GM19240 (cell line): ENCODE data around the gene RAD50.
"Not testable (repeated sequence)": the region's sequence is repeated elsewhere in the genome, so short reads cannot be mapped to it uniquely, and the experiment has no call there.

ENCODE experiments used
- DNase-seq: peaks from one replicate; pipeline ENCODE4 v3.0.0; 2011; ENCODE audit warnings: low spot score; ENCODE audit not compliant: insufficient read length

Gene RAD50

GRCh38 chr5:132557478-132558172 lies 848 bp downstream of the RAD50 start:
- DNase-seq, result no peak

GRCh38 chr5:132559383-132560060 lies 2.7 kb downstream of the RAD50 start:
- no peak for DNase-seq

- DNase-seq, result no peak
These were observed 4.8 kb downstream of the RAD50 start for GRCh38 chr5:132561601-132562000.

- not testable (repeated sequence) for DNase-seq
These were observed 7.8 kb downstream of the RAD50 start for GRCh38 chr5:132564555-132564954.

GRCh38 chr5:132566657-132567056 lies 9.9 kb downstream of the RAD50 start:
- no peak for DNase-seq

- DNase-seq, result no peak
These were observed 19.3 kb downstream of the RAD50 start for GRCh38 chr5:132576123-132576522.

GRCh38 chr5:132584560-132584959 lies 27.8 kb downstream of the RAD50 start:
- DNase-seq, result not testable (repeated sequence)

GRCh38 chr5:132586063-132586462 lies 29.3 kb downstream of the RAD50 start:
- DNase-seq, result no peak

- DNase-seq, result no peak
These were observed 32.7 kb downstream of the RAD50 start for GRCh38 chr5:132589467-132589866.

GRCh38 chr5:132591145-132591544 lies 34.4 kb downstream of the RAD50 start:
- DNase-seq, result no peak

GRCh38 chr5:132592521-132592920 lies 35.7 kb downstream of the RAD50 start:
- DNase-seq, result no peak

GRCh38 chr5:132594170-132594569 lies 37.4 kb downstream of the RAD50 start:
- no peak for DNase-seq

- no peak for DNase-seq
These were observed 38.8 kb downstream of the RAD50 start for GRCh38 chr5:132595624-132596023.

GRCh38 chr5:132601071-132601728 lies 44.4 kb downstream of the RAD50 start:
- no peak for DNase-seq

- DNase-seq, result no peak
These were observed 50.3 kb downstream of the RAD50 start for GRCh38 chr5:132607095-132607494.

GRCh38 chr5:132608107-132608506 lies 51.3 kb downstream of the RAD50 start:
- no peak for DNase-seq

- DNase-seq, result no peak
These were observed 55.2 kb downstream of the RAD50 start for GRCh38 chr5:132611965-132612364.

- DNase-seq, result no peak
These were observed 56.1 kb downstream of the RAD50 start for GRCh38 chr5:132612846-132613245.

- no peak for DNase-seq
These were observed 64.9 kb downstream of the RAD50 start for GRCh38 chr5:132621699-132622098.

GRCh38 chr5:132622608-132623007 lies 65.8 kb downstream of the RAD50 start:
- DNase-seq, result no peak

GRCh38 chr5:132627470-132627869 lies 70.7 kb downstream of the RAD50 start:
- DNase-seq, result no peak

- no peak for DNase-seq
These were observed 72.0 kb downstream of the RAD50 start for GRCh38 chr5:132628814-132629213.
